Osteocyte (in vitro differentiated cells): ENCODE results near the gene METAP1D. TPM values are rescaled to one million over a fixed set of nuclear protein-coding genes. Genes with fewer than 3 reads are reported as not detected.

Experiments used
- DNase-seq: peaks from one replicate; pipeline ENCODE4 v3.0.0; 2021; ENCODE audit warnings: mixed read lengths; ENCODE audit not compliant: unreplicated experiment; ENCODE audit errors: extremely low spot score
- H3K27ac Mint-ChIP-seq: one replicate; pipeline ENCODE4 v1.8.0; 2021; ENCODE audit warnings: mild to moderate bottlenecking, mixed read lengths; ENCODE audit not compliant: unreplicated experiment
- H3K27me3 Mint-ChIP-seq: one replicate; pipeline ENCODE4 v1.8.0; 2021; ENCODE audit warnings: mixed read lengths; ENCODE audit not compliant: unreplicated experiment
- H3K36me3 Mint-ChIP-seq: one replicate; pipeline ENCODE4 v1.8.0; 2021; ENCODE audit warnings: mixed read lengths; ENCODE audit not compliant: unreplicated experiment
- H3K4me1 Mint-ChIP-seq: one replicate; pipeline ENCODE4 v1.8.0; 2021; ENCODE audit warnings: mixed read lengths; ENCODE audit not compliant: unreplicated experiment
- H3K4me3 Mint-ChIP-seq: one replicate; pipeline ENCODE4 v1.8.0; 2021; ENCODE audit warnings: mild to moderate bottlenecking, moderate library complexity, mixed read lengths; ENCODE audit not compliant: unreplicated experiment
- H3K9me3 Mint-ChIP-seq: one replicate; pipeline ENCODE4 v1.8.0; 2021; ENCODE audit warnings: mixed read lengths; ENCODE audit not compliant: unreplicated experiment
- total RNA-seq: library from RNA; stranded (reverse); gene quantifications from 2 replicates; pipeline ENCODE4 v1.2.1, GENCODE V29; 2021
- TF ChIP-seq, protein P1 (sequence below): fragments of 200-600 bp; sonication (generic); IDR thresholded peaks from 2 replicates; pipeline ENCODE4 v1.5.0; 2021; ENCODE audit warnings: antibody characterized with exemption, mild to moderate bottlenecking, moderate library complexity

The METAP1D gene
- total RNA-seq, 1 donor from 2014 or later: 8.5 TPM

DNA sequence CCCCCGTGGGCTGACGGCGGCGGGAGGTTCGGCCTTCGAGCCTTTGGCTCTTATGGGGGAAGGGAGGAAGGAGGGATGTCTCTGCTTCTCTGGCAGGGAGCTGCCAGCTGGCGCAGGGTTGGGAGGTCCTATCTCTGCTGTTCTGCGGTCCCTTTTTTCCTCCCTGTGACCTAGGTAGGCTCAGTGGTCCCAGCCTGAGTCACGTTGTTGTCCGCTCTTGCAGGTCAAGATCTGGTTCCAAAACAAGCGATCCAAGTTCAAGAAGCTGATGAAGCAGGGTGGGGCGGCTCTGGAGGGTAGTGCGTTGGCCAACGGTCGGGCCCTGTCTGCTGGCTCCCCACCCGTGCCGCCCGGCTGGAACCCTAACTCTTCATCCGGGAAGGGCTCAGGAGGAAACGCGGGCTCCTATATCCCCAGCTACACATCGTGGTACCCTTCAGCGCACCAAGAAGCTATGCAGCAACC, 88.1 kb downstream of the METAP1D start:
- Mint-ChIP-seq H3K9me3 (no peaks in the 10 kb centered on the region), H3K27me3 (no peaks in the 10 kb centered on the region), H3K36me3 (peaks cover 19% of the 10 kb centered on the region), H3K4me1 (peaks cover 61% of the 10 kb centered on the region), H3K27ac (peak overlapping the region; percentile 100), H3K4me3 (peak overlapping the region; percentile 99)
- TF ChIP-seq, protein P1, sequence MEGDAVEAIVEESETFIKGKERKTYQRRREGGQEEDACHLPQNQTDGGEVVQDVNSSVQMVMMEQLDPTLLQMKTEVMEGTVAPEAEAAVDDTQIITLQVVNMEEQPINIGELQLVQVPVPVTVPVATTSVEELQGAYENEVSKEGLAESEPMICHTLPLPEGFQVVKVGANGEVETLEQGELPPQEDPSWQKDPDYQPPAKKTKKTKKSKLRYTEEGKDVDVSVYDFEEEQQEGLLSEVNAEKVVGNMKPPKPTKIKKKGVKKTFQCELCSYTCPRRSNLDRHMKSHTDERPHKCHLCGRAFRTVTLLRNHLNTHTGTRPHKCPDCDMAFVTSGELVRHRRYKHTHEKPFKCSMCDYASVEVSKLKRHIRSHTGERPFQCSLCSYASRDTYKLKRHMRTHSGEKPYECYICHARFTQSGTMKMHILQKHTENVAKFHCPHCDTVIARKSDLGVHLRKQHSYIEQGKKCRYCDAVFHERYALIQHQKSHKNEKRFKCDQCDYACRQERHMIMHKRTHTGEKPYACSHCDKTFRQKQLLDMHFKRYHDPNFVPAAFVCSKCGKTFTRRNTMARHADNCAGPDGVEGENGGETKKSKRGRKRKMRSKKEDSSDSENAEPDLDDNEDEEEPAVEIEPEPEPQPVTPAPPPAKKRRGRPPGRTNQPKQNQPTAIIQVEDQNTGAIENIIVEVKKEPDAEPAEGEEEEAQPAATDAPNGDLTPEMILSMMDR: no peak
- DNase-seq: no peak

DNA sequence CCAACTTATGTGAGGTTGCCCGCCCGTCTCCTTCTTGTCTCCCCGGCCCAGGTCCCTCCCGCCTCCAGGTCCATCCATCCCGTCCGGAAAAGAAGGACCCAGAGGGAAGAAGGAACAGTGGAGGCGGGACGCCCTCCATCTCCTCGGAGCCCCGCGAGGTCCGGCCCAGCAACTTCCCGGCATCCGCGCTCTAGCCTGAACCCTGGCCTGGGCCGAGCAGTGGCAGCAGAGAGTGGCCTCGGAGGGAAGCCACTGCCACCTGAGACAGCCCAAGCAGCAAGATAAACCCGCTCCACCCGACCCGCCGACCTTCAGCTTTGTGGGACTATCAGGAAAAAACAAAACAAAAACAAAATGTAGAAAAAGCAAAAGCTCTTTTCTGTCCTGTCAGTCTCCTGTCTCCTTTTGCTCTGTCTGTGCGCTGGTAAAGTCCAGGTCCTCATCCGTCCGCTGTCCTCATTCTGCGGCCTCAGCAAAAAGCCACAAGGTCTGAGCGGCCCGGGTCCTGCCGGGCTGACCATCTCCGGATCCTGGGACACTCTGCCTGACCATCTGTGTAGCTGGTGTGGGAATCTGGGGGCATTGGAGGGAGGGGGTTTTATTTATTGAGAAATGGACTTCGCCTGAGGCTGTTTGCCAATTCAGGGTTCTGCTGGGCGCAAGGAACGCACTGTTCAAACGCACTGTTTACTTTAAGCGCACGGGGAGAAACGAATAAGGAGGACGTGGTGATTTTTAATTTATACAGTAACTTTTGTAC, 88.7 kb downstream of the METAP1D start:
- H3K27ac Mint-ChIP-seq: peak overlapping the region; percentile 100
- H3K27me3 Mint-ChIP-seq: no peaks in the 10 kb centered on the region
- H3K36me3 Mint-ChIP-seq: peaks cover 19% of the 10 kb centered on the region
- H3K9me3 Mint-ChIP-seq: no peaks in the 10 kb centered on the region
- peak overlapping the region; percentile 99 for H3K4me3 Mint-ChIP-seq
- DNase-seq: no peak
- TF ChIP-seq, protein P1: no peak
- H3K4me1 Mint-ChIP-seq: peaks cover 60% of the 10 kb centered on the region

DNA sequence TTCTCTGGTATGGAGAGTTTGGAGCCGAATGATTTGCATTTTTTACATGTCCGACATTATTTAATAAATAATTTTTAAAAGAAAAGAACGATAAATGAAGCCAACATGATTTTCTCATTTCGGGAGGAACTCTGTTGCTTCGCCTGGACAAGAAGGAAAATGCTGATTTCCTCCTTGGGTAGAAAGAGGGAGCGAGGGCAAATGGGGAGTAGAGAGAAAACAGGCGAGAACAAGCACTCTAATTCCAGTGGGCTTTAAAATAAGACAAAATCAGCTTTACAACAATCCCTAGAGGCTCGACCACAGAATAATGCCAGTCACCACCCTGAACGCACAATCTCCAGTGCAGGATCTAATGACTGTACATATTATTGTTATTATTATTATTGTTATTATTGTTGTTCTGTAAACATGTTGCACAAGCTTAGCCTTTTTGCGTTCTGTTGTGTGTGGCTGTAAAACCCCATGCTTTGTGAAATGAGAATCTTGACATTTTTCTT, 89.3 kb downstream of the METAP1D start:
- peak overlapping the region; percentile 100 for H3K27ac Mint-ChIP-seq

DNA sequence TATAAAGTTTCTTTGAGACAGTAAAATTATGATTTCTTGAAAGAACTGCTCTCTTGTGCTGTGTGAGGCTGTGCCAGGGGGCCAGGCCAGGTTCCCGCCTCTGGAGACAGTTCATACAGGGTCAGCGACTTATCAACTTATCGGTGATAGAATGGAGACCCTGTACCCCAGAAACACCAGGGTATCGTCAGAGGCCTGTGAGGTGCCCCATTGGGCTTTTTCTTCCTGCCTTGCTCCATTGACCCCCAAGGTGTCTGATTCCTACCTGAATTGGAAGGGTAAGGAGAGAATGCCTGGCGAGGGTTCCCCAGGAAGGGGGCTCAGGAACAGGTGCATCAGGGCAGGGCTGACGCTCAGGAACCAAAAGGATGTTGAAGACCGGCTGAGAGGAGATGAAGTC, 89.9 kb downstream of the METAP1D start:
- Mint-ChIP-seq H3K36me3 (peaks cover 19% of the 10 kb centered on the region), H3K4me3 (peak overlapping the region; percentile 69), H3K27ac (peak overlapping the region; percentile 100), H3K4me1 (peaks cover 61% of the 10 kb centered on the region), H3K27me3 (no peaks in the 10 kb centered on the region), H3K9me3 (no peaks in the 10 kb centered on the region)
- TF ChIP-seq, protein P1: no peak
- DNase-seq: no peak

More for the DNA sequence above, 89.3 kb downstream of the METAP1D start:
- TF ChIP-seq, protein P1: no peak
- no peaks in the 10 kb centered on the region for H3K27me3 Mint-ChIP-seq
- H3K4me1 Mint-ChIP-seq: peaks cover 60% of the 10 kb centered on the region
- no peaks in the 10 kb centered on the region for H3K9me3 Mint-ChIP-seq
- peaks cover 19% of the 10 kb centered on the region for H3K36me3 Mint-ChIP-seq
- DNase-seq: no peak
- H3K4me3 Mint-ChIP-seq: peak overlapping the region; percentile 99
